Lower leg skin (tissue), 3 donors: Measurements from ENCODE around the gene TMTC2.

ENCODE experiments used
- CTCF ChIP-seq, 3 donors: fragments of 450-650 bp; IDR thresholded peaks; one replicate each; pipeline ENCODE4 v1.5.1; 2016; ENCODE audit warnings: antibody characterized with exemption in 3 of 3, mild to moderate bottlenecking in 3 of 3, moderate library complexity in 2 of 3
- POLR2A ChIP-seq, 2 donors: fragments of 450-650 bp; IDR thresholded peaks; one replicate each; pipeline ENCODE4 v1.6.1; 2016 to 2017; ENCODE audit warnings: antibody characterized with exemption in 2 of 2, mild to moderate bottlenecking in 1 of 2, moderate library complexity in 1 of 2

DNA sequence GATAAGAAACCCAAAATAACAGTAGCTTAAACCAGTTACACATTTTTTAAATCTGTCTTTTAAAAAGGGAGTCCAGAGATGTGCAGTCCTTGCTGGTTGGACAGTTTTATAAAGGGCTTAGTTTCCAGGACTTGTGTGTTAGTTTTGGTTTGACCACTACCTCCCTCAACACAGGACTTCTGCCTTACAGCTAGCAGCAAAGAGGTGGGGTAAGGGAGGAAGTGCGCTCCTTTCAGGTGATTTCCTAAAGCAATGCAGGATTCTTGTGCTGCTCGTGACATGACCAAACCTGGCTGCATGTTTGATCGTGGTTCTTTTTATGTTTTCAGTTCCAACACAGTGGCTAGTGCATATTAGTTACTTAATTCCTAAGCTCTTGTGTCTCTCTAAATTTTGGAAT lies 266.2 kb downstream of the TMTC2 start:
- TF ChIP-seq POLR2A (IDR thresholded peaks at IDR 0.05) (no peak), CTCF (IDR thresholded peaks at IDR 0.05) (no peak)
